ENCODE data around the gene GART.

- TF ChIP-seq CTCF (IDR thresholded peaks at IDR 0.05) (no peak), POLR2A (IDR thresholded peaks at IDR 0.05) (no peak)
Measured at GRCh38 chr21:33481314-33481943, 60.5 kb downstream of the GART start.

All from esophagus squamous epithelium (tissue), 4 donors.